ENCODE data around the gene NCAN.

- TF ChIP-seq RBM17 (IDR thresholded peaks at IDR 0.05; ENCODE audit: borderline replicate concordance, low read depth, low read length) (no peak), MEF2A (IDR thresholded peaks at IDR 0.05; ENCODE audit: control insufficient read depth, low read depth, low read length) (no peak), CTCF (IDR thresholded peaks at IDR 0.05 in 2 of 3, conservative IDR thresholded peaks at IDR 0.05 in 1 of 3; ENCODE audit: insufficient read depth in 2 of 3, low read depth in 1 of 3, low read length in 3 of 3) (no peak), NCOR1 (IDR thresholded peaks at IDR 0.05) (no peak), ZNF512 (tag; IDR thresholded peaks at IDR 0.05) (no peak), HMGXB4 (CRISPR knock-in tag; IDR thresholded peaks at IDR 0.05) (no peak), SMARCA5 (IDR thresholded peaks at IDR 0.05) (no peak), MCM7 (IDR thresholded peaks at IDR 0.05) (no peak), ZNF263 (CRISPR knock-in tag; IDR thresholded peaks at IDR 0.05; ENCODE audit: borderline replicate concordance) (no peak), EP300 (IDR thresholded peaks at IDR 0.05; ENCODE audit: low read length) (no peak), E2F8 (IDR thresholded peaks at IDR 0.05; ENCODE audit: low read depth, partially characterized antibody) (no peak), CEBPB (tag; IDR thresholded peaks at IDR 0.05) (no peak), NFRKB (IDR thresholded peaks at IDR 0.05; ENCODE audit: low read depth) (no peak), ZNF274 (IDR thresholded peaks at IDR 0.05; ENCODE audit: borderline replicate concordance, low read depth, low read length) (no peak)
Measured at GRCh38 chr19:19215792-19216191, 4.0 kb downstream of the NCAN start.

Data from K562 (cell line).